ENCODE data around the gene SEPTIN12. TPM values are rescaled to one million over a fixed set of nuclear protein-coding genes. Genes with fewer than 3 reads are reported as not detected.

The SEPTIN12 gene, protein sequence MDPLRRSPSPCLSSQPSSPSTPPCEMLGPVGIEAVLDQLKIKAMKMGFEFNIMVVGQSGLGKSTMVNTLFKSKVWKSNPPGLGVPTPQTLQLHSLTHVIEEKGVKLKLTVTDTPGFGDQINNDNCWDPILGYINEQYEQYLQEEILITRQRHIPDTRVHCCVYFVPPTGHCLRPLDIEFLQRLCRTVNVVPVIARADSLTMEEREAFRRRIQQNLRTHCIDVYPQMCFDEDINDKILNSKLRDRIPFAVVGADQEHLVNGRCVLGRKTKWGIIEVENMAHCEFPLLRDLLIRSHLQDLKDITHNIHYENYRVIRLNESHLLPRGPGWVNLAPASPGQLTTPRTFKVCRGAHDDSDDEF
- total RNA-seq (not detected), polyA plus RNA-seq (1 to 10 TPM in 1 of 2 donors, not detected in 1; 1.4 TPM)

DNA sequence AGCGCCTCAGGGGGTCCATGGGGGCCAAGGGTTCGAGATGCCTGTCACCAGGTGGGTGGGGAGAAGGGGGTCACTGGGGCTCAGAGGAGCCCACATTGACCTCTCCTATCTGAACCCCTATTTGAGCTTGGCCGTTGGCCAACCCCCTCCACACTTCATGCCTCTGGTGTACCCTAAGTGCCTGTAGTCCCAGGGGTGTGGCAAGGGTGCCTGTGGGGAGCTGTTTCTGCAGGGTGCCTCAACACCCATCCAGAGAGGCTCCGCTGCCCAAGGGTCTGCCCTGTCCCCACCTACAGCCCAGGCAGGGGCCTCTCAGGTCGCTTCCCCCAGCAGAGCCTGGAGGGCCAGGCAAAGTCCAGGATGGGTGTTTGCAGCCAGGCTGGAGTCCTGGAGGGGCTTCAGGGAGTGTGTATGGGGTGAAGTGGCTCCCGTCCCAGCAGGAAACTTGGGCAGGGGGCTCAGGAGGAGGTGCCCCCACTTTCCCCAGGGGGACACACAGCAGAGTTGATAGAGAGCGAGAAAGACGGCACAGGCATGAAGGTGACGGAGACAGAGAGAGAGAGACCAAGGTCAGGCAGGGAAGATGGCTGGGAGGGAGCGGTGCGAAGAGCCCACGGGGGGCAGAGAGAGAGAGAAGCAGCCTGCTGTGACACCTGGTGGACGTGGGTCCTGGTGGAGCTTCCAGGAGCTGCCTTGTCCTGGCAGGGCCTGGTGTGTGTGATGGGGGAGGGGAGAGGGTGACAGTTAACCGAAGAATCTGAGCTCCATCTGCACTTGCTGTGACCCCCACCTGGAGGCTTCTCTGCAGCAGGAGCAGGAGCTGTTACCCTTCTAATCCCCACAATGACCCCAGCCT lies at the start of gene SEPTIN12:
Gene SEPTIN12, minus strand, starts transcription at position 719 of the 856 bp plus-strand sequence. Its CDS starts 700 bp downstream, at position 19.
- intact Hi-C loops (cut with DNase I), result no loop called here
- Histone ChIP-seq H3K9me3 (no peaks in the 10 kb centered on the region), H3K27me3 (no peaks in the 10 kb centered on the region), H3K36me3 (no peaks in the 10 kb centered on the region), H3K4me3 (no peak within 1 kb of the TSS), H3K27ac (no peak within 1 kb of the TSS), H3K4me1 (peaks cover 3 to 8% (median 5%) of the 10 kb centered on the region in 3 donors)
- DNase-seq (peak in 1 of 6 donors; percentile 69), FAIRE-seq (no peak), ATAC-seq (peak in 3 of 4 donors; percentile 29 to 40 (median 35))
- TF ChIP-seq, protein P1, sequence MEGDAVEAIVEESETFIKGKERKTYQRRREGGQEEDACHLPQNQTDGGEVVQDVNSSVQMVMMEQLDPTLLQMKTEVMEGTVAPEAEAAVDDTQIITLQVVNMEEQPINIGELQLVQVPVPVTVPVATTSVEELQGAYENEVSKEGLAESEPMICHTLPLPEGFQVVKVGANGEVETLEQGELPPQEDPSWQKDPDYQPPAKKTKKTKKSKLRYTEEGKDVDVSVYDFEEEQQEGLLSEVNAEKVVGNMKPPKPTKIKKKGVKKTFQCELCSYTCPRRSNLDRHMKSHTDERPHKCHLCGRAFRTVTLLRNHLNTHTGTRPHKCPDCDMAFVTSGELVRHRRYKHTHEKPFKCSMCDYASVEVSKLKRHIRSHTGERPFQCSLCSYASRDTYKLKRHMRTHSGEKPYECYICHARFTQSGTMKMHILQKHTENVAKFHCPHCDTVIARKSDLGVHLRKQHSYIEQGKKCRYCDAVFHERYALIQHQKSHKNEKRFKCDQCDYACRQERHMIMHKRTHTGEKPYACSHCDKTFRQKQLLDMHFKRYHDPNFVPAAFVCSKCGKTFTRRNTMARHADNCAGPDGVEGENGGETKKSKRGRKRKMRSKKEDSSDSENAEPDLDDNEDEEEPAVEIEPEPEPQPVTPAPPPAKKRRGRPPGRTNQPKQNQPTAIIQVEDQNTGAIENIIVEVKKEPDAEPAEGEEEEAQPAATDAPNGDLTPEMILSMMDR (IDR thresholded peaks at IDR 0.05), result no peak
- WGBS, 2 donors, result 62 to 67% methylated on average over 14 of the region's 14 CpGs

DNA sequence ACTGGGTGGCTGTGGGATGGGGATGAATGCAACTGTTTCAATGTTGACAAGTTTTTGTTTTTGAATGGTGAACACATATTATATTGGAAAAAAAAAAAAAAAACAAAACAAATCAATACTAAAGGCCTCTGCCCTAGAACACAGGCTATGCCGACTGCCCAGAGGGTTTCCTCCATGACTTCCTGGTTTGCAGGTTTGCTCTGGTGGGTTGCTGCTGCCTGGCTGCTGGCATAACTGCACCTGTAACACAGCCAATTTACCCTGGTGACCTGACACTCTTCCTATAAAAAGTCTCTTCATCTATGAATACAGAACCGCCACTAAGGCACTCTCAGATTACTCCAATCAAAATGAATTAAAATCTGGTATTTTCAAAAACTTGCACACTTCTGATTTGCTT lies 48.6 kb upstream of the SEPTIN12 start:
- DNase-seq (no peak), ATAC-seq (no peak), FAIRE-seq (no peak)
- Histone ChIP-seq H3K36me3 (peaks cover 2 to 39% (median 9%) of the 10 kb centered on the region in 3 donors), H3K4me3 (no peak overlapping the region), H3K9me3 (no peaks in the 10 kb centered on the region), H3K27ac (no peak overlapping the region), H3K27me3 (no peaks in the 10 kb centered on the region), H3K4me1 (no peaks in the 10 kb centered on the region)
- intact Hi-C loops (cut with DNase I), result no loop called here
- TF ChIP-seq, protein P1 (IDR thresholded peaks at IDR 0.05), result no peak
- WGBS, 2 donors, result 76 to 80% methylated on average over 2 of the region's 2 CpGs

DNA sequence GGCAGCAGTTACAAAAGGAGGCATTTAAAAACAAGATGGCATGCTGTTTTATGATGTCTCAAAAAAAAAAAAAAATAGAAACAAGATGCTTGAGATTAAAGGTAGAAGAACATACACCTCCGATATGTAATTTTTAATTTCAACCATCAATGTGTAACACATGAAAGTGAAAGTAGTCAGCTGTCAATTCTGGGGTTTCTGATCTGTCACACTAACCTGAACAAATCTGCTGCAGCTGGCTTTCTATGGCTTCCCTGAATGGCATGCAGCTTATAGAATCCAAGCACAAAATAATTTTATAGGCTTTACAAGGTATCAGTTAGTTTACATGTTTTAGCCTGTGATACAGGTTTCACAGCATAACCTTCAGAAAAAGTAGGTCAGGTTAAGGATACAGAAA lies 45.4 kb upstream of the SEPTIN12 start:
- 95 to 100% methylated on average over 1 of the region's 1 CpG for WGBS, 2 donors
- TF ChIP-seq, protein P1 (IDR thresholded peaks at IDR 0.05), result no peak
- H3K36me3 ChIP-seq, result peaks cover 0 to 49% (median 26%) of the 10 kb centered on the region in 3 donors
- no peak overlapping the region for H3K27ac ChIP-seq
- intact Hi-C loops (cut with DNase I), result no loop called here
- H3K27me3 ChIP-seq, result no peaks in the 10 kb centered on the region
- ATAC-seq (no peak), DNase-seq (no peak), FAIRE-seq (no peak)
- H3K4me1 ChIP-seq, result no peaks in the 10 kb centered on the region
- H3K9me3 ChIP-seq, result no peaks in the 10 kb centered on the region
- no peak overlapping the region for H3K4me3 ChIP-seq

- H3K27me3 ChIP-seq, result no peaks in the 10 kb centered on the region
- intact Hi-C loops (cut with DNase I), result no loop called here
- no peak overlapping the region for H3K27ac ChIP-seq
- no peaks in the 10 kb centered on the region for H3K4me1 ChIP-seq
- ATAC-seq, result no peak
- H3K4me3 ChIP-seq, result no peak overlapping the region
- WGBS, 2 donors, result 74 to 77% methylated on average over 6 of the region's 6 CpGs
- no peak for FAIRE-seq
- no peaks in the 10 kb centered on the region for H3K9me3 ChIP-seq
- TF ChIP-seq, protein P1 (IDR thresholded peaks at IDR 0.05), result no peak
- peaks cover 0 to 51% (median 26%) of the 10 kb centered on the region in 3 donors for H3K36me3 ChIP-seq
- DNase-seq, result no peak
Observed at GRCh38 chr16:4832698-4833343, 44.7 kb upstream of the SEPTIN12 start.

Data from pancreas (tissue), 10 donors.